Liver (tissue), 3 donors: ENCODE data around the gene SLC6A7.

ENCODE experiments used
- CTCF ChIP-seq: fragments of 150-350 bp; IDR thresholded peaks from 2 replicates; pipeline ENCODE4 v1.5.1; 2017; ENCODE audit warnings: improper control_type of control experiment, low read depth, low read length; ENCODE audit not compliant: missing input control
- FOXA1 ChIP-seq: IDR thresholded peaks from 2 replicates; pipeline ENCODE4 v1.6.1; 2016; ENCODE audit warnings: antibody characterized with exemption
- GABPA ChIP-seq, 2 donors: IDR thresholded peaks in 1 of 2; conservative IDR thresholded peaks in 1 of 2; 2 replicates each; pipeline ENCODE4 v1.6.1; 2016; ENCODE audit warnings: antibody characterized with exemption in 2 of 2, mild to moderate bottlenecking in 1 of 2, moderate library complexity in 1 of 2
- JUND ChIP-seq, 2 donors: IDR thresholded peaks; 2 replicates each; pipeline ENCODE4 v1.6.1; 2016; ENCODE audit warnings: antibody characterized with exemption in 2 of 2
- SP1 ChIP-seq: IDR thresholded peaks from 2 replicates; pipeline ENCODE4 v1.6.1; 2018; ENCODE audit warnings: antibody characterized with exemption, mild to moderate bottlenecking
- YY1 ChIP-seq: IDR thresholded peaks from 2 replicates; pipeline ENCODE4 v1.6.1; 2016; ENCODE audit warnings: antibody characterized with exemption, mild to moderate bottlenecking
- donor health status: healthy.
- donor health status: healthy.

GRCh38 chr5:150206779-150207115 lies 16.9 kb downstream of the SLC6A7 start:
- TF ChIP-seq CTCF: no peak
- no peak for TF ChIP-seq YY1
- no peak for TF ChIP-seq FOXA1
- no peak for TF ChIP-seq GABPA (IDR thresholded peaks at IDR 0.05 in 1 of 2, conservative IDR thresholded peaks at IDR 0.05 in 1 of 2)
- TF ChIP-seq SP1: no peak
- TF ChIP-seq JUND (IDR thresholded peaks at IDR 0.05): no peak
